Measurements from ENCODE around the gene PHLDA2.

PHLDA2 gene

DNA sequence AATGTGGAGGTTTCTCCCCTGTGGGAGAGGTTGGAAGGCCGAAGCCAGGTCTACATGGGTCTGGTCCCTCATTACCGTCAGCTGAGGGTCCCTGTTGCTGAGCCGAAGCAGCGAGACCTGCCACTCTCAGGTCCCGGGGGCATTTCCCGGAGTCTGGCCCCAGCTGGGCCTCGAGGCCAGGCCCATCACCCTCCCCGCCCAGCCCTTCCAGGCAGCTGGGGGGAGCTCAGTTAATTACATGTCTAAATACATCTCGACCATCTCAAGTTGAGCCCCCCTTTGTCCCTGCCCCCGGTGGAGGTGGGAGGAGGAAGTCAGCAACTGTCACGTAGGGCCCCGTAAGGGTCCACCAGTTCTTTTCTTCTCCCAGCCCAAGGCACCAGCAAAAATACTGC is 47.2 kb downstream of the PHLDA2 start:
- DNase-seq (ENCODE audit: low spot score): no peak

DNA sequence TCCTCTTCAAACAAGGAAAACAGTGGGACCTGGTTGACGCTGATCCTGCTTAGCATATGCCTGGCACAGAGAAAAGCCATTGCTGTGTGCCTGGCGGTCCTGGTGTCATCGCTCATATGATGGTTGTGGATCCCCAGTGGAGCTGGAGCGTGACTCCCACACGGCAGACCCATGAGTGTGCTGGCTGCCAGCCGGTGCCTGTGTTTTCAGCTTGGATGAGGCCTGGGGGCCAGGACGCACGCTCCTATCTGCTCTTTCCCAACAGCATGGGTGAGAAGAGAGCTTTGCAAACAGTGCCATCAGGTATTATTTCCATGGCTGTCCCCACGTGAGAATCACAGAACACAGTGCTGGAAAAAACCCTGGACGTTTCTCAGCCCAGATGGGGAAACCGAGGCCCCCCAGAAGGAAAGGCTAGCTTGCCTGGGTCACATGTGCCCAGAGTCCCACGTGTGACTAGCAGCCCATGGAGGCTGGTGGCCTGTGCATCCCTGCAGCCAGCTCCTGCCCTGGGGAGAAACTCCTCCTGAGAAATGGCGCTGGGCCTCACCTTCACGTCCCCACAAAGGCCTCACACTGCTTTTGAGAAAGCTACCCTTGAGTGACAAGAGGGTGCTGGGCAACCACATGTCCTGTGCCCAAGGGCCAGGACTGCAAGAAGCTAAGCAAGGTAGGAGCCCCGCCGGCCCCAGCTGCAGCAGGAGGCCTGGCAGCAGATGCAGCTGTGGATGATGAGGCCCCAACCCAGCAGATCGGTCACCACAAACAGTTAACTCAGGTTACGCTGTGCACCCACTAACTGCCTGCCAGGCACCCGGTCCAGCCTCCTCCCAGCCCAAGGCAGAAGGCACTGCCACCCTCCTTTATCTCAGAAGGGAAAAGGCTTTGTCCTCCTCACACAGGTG is 47.9 kb downstream of the PHLDA2 start:
- no peak for DNase-seq (ENCODE audit: low spot score)

DNA sequence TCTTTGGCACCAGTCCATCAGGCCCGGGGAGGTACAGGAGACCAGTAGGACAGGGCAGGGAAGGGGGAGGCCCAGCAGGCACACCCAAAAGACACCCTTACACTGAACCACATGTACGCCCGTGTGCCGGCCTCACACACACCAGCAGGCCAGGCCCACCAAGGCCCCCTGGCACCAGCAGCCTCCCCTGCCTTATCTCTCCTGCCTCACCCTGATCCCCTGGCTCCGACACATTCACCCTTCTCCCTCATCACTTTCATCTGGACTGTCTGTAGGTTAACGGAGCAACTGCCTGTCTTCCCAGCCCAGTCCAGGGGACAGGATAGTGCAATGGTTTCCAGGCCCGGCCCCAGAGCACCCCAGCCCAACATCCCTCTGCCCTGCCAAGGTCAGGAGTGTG is 48.6 kb downstream of the PHLDA2 start:
- DNase-seq (ENCODE audit: low spot score): no peak

DNA sequence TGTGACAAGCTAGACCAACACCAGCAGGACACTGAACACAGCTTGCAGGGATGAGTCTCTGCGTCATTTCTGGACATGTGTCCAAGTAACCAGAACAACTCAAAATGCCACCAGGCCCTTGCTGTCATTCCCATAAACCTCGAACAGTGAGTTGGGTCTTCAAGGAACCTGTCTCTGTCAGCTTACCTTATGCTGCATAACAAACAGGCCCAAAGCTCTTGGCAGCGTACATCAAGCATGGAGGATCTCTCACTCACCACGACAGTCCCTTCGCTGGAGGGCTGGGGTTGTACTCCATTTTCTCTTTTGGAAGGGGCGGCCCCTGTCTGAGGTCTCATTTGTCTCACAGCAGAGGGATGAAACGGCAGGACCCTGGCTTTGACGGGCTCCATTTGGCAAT is 50.4 kb downstream of the PHLDA2 start:
- no peak for DNase-seq (ENCODE audit: low spot score)

All from left forelimb (tissue), 1 donor.